HL-60 (cell line): ENCODE measurements around the gene DPH3.

Experiments used
- CTCF ChIP-seq: IDR thresholded peaks from one replicate; pipeline ENCODE4 v1.5.1; 2011; ENCODE audit warnings: low read length, control low read depth, inconsistent platforms; ENCODE audit not compliant: insufficient read depth
- GABPA ChIP-seq: IDR thresholded peaks from 2 replicates; pipeline ENCODE4 v1.6.1; 2012; ENCODE audit warnings: low read depth
- POLR2AphosphoS5 ChIP-seq: IDR thresholded peaks from 2 replicates; pipeline ENCODE4 v1.6.1; 2012; ENCODE audit warnings: low read depth
- REST ChIP-seq: IDR thresholded peaks from 2 replicates; pipeline ENCODE4 v1.6.1; 2012; ENCODE audit warnings: low read depth; ENCODE audit not compliant: insufficient replicate concordance
- SPI1 ChIP-seq: IDR thresholded peaks from 2 replicates; pipeline ENCODE4 v1.6.1; 2012; ENCODE audit warnings: low read depth, mild to moderate bottlenecking, borderline replicate concordance

- TF ChIP-seq CTCF (no peak), POLR2AphosphoS5 (no peak), REST (no peak), GABPA (no peak), SPI1 (no peak)
Measured at GRCh38 chr3:16277471-16277870, 12.7 kb upstream of the DPH3 start.
